Measurements from ENCODE around the gene FBRSL1.
"Not testable (repeated sequence)": the region's sequence is repeated elsewhere in the genome, so short reads cannot be mapped to it uniquely, and the experiment has no call there.

FBRSL1 gene

GRCh38 chr12:132453361-132454192, 36.4 kb upstream of the FBRSL1 start:
- DNase-seq (ENCODE audit: low spot score), result no peak

DNA sequence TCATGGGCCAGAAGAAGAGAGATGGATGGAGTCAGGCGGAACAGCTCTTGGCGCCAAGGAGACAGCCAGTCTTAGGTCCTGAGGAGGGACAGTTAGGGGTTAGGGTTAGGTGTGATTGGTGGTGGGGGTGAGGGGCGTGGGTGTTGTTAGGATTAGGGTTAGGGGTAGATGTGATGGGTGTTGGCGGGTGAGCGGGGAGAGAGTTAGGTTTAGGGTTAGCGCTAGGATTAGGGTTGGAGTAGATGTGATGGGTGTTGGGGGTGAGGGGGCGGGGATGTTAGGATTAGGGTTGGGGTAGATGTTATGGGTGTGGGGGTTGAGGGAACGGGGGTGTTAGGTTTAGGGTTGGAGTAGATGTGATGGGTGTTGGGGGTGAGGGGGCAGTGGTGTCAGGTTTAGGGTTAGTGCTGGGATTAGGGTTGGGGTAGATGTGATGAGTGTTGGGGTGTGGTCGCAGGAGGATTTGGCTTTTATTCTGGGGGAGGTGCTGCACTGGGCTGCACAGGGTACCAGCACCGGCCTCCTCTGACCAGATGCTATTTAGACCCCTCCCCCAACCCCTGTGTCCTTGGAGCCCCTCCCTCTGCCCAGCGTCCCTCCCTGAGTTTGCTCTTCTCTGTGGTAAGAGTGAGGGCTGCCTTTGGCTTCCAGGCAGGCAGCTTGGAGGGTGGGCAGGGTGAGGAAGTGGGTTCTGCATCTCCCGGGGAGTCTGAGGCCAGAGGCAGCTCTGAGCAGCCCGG, 35.6 kb upstream of the FBRSL1 start:
- DNase-seq (ENCODE audit: low spot score), result no peak

- no peak for DNase-seq (ENCODE audit: low spot score)
Measured at GRCh38 chr12:132454933-132455418, 35.0 kb upstream of the FBRSL1 start.

- no peak for DNase-seq (ENCODE audit: low spot score)
Measured at GRCh38 chr12:132455565-132455964, 34.4 kb upstream of the FBRSL1 start.

GRCh38 chr12:132456186-132456943, 33.6 kb upstream of the FBRSL1 start:
- DNase-seq (ENCODE audit: low spot score), result no peak

DNA sequence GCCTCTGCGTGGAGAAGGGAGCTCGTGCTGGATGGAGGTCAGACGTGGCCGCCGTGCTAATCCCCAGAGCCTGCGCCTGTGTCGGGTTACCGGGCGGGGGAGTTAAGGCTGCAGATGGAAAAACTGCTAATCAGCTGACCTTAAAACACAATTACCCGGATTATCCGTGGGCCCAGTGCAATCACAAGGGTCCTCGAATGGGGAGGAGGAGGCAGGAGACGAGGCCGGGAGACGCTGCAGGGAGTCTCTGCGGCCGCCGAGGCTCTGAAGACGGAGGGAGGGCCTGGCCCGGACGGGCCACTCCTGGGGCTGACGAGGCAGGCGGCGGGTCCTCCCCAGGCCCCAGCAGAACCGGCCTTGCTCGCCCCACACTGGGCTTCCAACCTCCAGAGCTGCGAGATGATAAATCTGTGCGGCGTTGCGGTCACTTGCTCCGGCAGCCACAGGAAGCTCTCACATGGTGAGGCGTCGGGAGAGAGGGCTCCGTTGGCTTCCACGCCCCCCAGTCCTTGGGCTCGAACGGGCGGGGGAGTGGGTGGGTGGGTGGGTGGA, 32.9 kb upstream of the FBRSL1 start:
- no peak for DNase-seq (ENCODE audit: low spot score)

DNA sequence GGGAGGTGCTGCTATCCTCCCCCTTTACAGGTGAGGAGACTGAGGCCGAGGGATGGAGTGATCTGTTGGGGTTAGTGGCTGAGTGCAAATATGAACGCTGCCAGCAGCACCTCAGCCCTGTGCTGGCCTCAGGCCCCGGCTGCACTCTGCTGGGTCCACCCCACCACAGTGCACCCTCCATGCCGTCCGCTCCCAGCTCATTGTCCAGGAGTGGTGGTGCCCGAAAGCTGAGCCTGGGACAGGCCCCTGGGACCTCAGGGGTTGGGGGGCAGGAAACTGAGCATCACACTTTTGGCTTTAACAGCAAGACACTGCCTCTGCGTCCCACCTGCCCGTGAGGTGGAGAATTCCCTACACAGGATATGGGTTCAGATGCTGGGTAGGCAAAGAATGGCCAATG, 31.5 kb upstream of the FBRSL1 start:
- DNase-seq (ENCODE audit: low spot score), result no peak

- DNase-seq (ENCODE audit: low spot score), result no peak
Measured at GRCh38 chr12:132458846-132459641, 30.9 kb upstream of the FBRSL1 start.

DNA sequence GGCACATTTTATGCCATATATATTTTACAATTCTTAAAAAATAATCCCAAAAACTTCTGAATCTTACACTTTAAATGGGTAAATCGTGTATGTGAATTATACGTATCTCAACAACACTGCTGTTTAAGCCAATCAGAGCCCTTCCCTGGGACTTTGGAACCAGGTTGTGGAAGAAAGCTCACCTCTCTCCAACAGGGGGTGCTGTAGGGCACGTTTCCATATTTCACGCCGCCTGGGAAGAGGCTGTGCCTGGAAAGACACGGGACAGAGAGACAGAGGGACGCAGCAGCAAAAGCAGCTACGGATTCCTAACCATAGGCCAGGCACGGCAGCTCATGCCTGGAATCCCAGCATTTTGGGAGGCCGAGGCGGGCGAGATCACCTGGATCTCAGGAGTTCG, 29.4 kb upstream of the FBRSL1 start:
- no peak for DNase-seq (ENCODE audit: low spot score)

- DNase-seq (ENCODE audit: low spot score), result no peak
Measured at GRCh38 chr12:132461526-132461925, 28.4 kb upstream of the FBRSL1 start.

- DNase-seq (ENCODE audit: low spot score), result no peak
Measured at GRCh38 chr12:132462788-132463187, 27.2 kb upstream of the FBRSL1 start.

DNA sequence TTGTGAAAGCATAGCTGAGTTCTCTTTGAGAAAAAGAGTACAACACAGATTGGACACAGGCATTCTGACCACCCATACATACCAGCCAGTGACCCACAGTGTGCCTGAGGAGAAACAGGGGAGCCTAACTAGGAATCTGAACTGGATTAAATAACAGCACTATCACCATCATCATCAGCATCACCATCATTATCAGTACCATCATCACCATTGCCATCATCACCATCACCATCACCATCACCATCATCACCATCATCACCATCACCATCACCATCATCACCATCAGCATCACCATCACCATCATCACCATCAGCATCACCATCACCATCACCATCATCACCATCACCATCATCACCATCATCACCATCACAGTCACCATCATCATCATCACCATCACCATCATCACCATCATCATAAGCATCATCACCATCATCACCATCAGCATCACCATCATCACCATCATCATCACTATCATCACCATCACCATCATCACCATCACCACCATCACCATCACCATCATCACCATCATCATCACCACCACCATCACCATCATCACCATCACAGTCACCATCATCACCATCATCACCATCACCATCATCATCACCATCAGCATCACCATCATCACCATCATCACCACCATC, 26.5 kb upstream of the FBRSL1 start:
- not testable (repeated sequence) for DNase-seq (ENCODE audit: low spot score)

GRCh38 chr12:132464304-132464703, 25.6 kb upstream of the FBRSL1 start:
- not testable (repeated sequence) for DNase-seq (ENCODE audit: low spot score)

DNA sequence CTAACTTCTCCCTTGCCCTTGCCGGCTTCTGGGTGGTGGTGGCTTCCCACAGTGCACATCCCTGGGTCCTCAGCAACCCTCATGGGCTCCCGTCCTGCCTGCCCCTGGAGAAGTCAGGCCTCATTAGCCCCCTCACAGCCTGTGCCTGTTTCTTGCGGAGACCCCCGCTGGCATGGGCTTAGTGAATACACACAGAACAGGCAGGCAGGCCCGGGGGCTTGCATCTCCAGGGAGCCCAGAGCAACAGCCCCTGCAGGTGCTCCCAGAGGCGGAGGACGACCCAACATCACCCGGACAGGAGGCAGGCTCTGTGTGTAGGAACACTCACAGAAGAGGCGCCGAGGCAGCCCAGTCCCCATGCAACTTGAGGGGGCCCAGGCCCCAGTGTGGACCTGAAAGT, 25.1 kb upstream of the FBRSL1 start:
- DNase-seq (ENCODE audit: low spot score), result no peak

DNA sequence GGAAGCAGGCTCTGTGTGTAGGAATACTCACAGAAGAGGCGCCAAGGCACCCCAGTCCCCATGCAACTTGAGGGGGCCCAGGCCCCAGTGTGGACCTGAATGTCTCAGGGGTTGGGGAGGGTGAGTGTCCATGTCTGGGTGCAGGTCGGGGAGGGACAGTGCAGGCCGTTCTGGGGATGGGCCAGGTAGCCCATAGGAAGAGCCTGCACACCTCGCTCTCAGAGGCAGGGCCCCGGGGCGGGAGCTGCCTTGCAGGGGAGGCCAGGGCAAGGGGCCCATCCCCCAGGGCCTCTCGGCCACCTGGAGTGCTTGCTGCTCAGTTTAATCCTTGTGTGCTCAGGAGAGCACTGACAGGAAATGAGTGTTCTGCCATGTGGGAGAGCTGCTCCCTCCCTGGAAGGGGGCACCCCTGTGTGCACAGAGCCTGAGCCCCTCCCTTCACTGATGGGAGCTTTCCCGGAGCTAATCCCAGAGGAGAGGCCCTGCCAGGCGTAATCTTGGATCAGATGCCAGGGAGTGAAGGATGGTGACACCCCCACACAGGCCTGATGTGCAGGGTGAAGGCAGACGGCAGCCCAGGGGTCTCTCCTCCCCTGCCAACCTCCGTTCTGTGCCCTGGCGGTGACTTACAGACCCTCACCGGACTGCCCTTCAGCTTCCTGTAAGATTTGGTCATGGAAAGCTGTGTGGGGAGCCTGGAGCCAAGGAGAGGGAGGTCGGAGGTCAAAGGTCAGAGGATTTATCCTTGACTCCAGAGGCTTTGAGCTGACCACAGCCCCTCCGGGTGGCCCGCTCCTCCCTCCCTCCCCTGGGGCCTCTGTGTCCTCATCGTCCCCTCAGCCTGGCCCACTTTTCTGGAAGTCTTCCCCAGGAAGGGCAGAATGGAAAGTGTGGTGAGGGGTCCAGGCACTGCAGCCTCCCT, 24.4 kb upstream of the FBRSL1 start:
- no peak for DNase-seq (ENCODE audit: low spot score)

- DNase-seq (ENCODE audit: low spot score), result no peak
Measured at GRCh38 chr12:132466241-132467201, 23.4 kb upstream of the FBRSL1 start.

DNA sequence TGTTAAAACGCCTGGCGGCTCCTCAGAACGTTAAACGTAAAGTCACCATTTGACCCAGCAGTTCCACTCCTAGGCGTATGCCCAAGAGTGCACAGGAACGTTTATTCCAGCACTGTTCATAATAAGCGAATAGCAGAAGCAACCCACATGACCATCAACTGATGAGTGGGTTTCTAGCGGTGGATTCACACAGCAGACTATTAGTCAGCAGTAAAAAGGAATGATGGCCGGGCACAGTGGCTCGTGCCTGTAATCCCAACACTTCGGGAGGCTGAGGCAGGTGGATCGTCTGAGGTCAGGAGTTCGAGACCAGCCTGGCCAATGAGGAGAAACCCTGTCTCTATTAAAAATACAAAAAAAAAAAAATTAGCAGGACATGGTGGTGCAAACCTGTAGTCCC, 22.4 kb upstream of the FBRSL1 start:
- no peak for DNase-seq (ENCODE audit: low spot score)

GRCh38 chr12:132469423-132469822, 20.5 kb upstream of the FBRSL1 start:
- DNase-seq (ENCODE audit: low spot score), result no peak

- DNase-seq (ENCODE audit: low spot score), result no peak
Measured at GRCh38 chr12:132470397-132470796, 19.6 kb upstream of the FBRSL1 start.

All from CD4-positive, alpha-beta T cell treated with Interleukin-2 at 100 ng/mL for 4 hours (primary cell).